Tibial artery (tissue), 4 donors: ENCODE results near the gene CHD3.
A peak's percentile ranks its signal among the peaks of the same experiment; 100 is the strongest.

Experiments used
- DNase-seq, 2 donors: peaks; one replicate each; pipeline ENCODE4 v3.0.0-alpha.2; 2019
- H3K27ac ChIP-seq, 2 donors: fragments of 200-600 bp; sonication (generic) in 1 of 2; 1 replicate in 1 of 2; 2 replicates in 1 of 2; pipeline ENCODE4 v1.5.1; 2018 to 2019; ENCODE audit warnings: mild to moderate bottlenecking in 1 of 2
- H3K27me3 ChIP-seq, 2 donors: fragments of 200-600 bp; sonication (generic) in 1 of 2; one replicate each; pipeline versions ENCODE4 v1.5.1 to v1.6.0; 2016 to 2019
- H3K36me3 ChIP-seq, 3 donors: fragments of 200-600 bp; sonication (generic) in 2 of 3; one replicate each; pipeline ENCODE4 v1.5.1; 2016 to 2019; ENCODE audit warnings: mild to moderate bottlenecking in 2 of 3
- H3K4me1 ChIP-seq, 4 donors: fragments of 200-600 bp; sonication (generic) in 2 of 4; 1 replicate in 3 of 4; 2 replicates in 1 of 4; pipeline ENCODE4 v1.5.1; 2016 to 2019
- H3K4me3 ChIP-seq, 2 donors: fragments of 200-600 bp; sonication (generic) in 1 of 2; 1 replicate in 1 of 2; 2 replicates in 1 of 2; pipeline ENCODE4 v1.5.1; 2018 to 2019; ENCODE audit warnings: mild to moderate bottlenecking in 2 of 2
- H3K9me3 ChIP-seq, 3 donors: fragments of 200-600 bp; sonication (generic) in 1 of 3; one replicate each; pipeline ENCODE4 v1.5.1; 2016 to 2019
- CTCF ChIP-seq, 2 experiments: fragments of 200-600 bp in 1 of 2; fragments of 450-650 bp in 1 of 2; IDR thresholded peaks; one replicate each; pipeline ENCODE4 v1.5.1; 2017 to 2019; ENCODE audit warnings: antibody characterized with exemption in 2 of 2, mild to moderate bottlenecking in 1 of 2, moderate library complexity in 1 of 2
- intact Hi-C: fragments of 100-400 bp; cut with DNase I; formaldehyde crosslinking; loops from one replicate; pipeline ENCODE4 v1.15.0; 2023; ENCODE audit warnings: low total_unique reads

The CHD3 gene

GRCh38 chr17:7888184-7888920 is at the start of gene CHD3:
CHD3 (plus strand) TSS chr17:7888789; CDS start chr17:7889001, 212 bp downstream.
- Histone ChIP-seq H3K9me3 (no peaks in the 10 kb centered on the region), H3K27ac (peak within 1 kb of the TSS; percentile 80 to 82), H3K4me3 (peak within 1 kb of the TSS; percentile 62 to 66), H3K36me3 (peaks cover 0 to 18% (median 14%) of the 10 kb centered on the region in 3 donors), H3K27me3 (peaks cover 0 to 10% of the 10 kb centered on the region in 2 donors), H3K4me1 (peaks cover 15 to 48% (median 43%) of the 10 kb centered on the region in 4 donors)
- intact Hi-C loops: no loop called here
- TF ChIP-seq CTCF (IDR thresholded peaks at IDR 0.05): no peak
- DNase-seq: no peak

GRCh38 chr17:7839190-7839875 is 49.3 kb upstream of the CHD3 start:
- no peak for TF ChIP-seq CTCF (IDR thresholded peaks at IDR 0.05)
- Histone ChIP-seq H3K4me1 (peaks cover 4 to 65% (median 46%) of the 10 kb centered on the region in 4 donors), H3K9me3 (no peaks in the 10 kb centered on the region), H3K4me3 (no peak overlapping the region), H3K27ac (peak overlapping the region in 1 of 2 donors; percentile 89), H3K27me3 (no peaks in the 10 kb centered on the region), H3K36me3 (no peaks in the 10 kb centered on the region)
- DNase-seq: no peak
- intact Hi-C loops: no loop called here

GRCh38 chr17:7839876-7840261 is 48.7 kb upstream of the CHD3 start:
- H3K27me3 ChIP-seq: no peaks in the 10 kb centered on the region
- no peaks in the 10 kb centered on the region for H3K36me3 ChIP-seq
- peak overlapping the region in 1 of 2 donors; percentile 89 for H3K27ac ChIP-seq
- H3K4me3 ChIP-seq: no peak overlapping the region
- peaks cover 4 to 67% (median 46%) of the 10 kb centered on the region in 4 donors for H3K4me1 ChIP-seq
- no peak for DNase-seq
- no peak for TF ChIP-seq CTCF (IDR thresholded peaks at IDR 0.05)
- intact Hi-C loops: loop anchor here (10.0 kb wide), 1 partner anchor 315 kb away; the partner anchor contains the start of gene PER1
- no peaks in the 10 kb centered on the region for H3K9me3 ChIP-seq

GRCh38 chr17:7840441-7840840 is 48.1 kb upstream of the CHD3 start:
- H3K36me3 ChIP-seq: peaks cover 0 to under 1% (median 0%) of the 10 kb centered on the region in 3 donors
- no peak for DNase-seq
- H3K27ac ChIP-seq: peak overlapping the region; percentile 89 to 95
- no peak for TF ChIP-seq CTCF (IDR thresholded peaks at IDR 0.05)
- H3K4me3 ChIP-seq: no peak overlapping the region
- intact Hi-C loops: loop anchor here (10.0 kb wide), 1 partner anchor 314 kb away; the partner anchor contains the start of gene PER1
- H3K27me3 ChIP-seq: no peaks in the 10 kb centered on the region
- no peaks in the 10 kb centered on the region for H3K9me3 ChIP-seq
- H3K4me1 ChIP-seq: peaks cover 4 to 72% (median 51%) of the 10 kb centered on the region in 4 donors

GRCh38 chr17:7840875-7841274 is 47.7 kb upstream of the CHD3 start:
- peak overlapping the region; percentile 89 to 95 for H3K27ac ChIP-seq
- no peaks in the 10 kb centered on the region for H3K9me3 ChIP-seq
- peak overlapping the region in 1 of 2 donors; percentile 64 for H3K4me3 ChIP-seq
- TF ChIP-seq CTCF (IDR thresholded peaks at IDR 0.05): no peak
- H3K4me1 ChIP-seq: peaks cover 4 to 75% (median 55%) of the 10 kb centered on the region in 4 donors
- no peaks in the 10 kb centered on the region for H3K27me3 ChIP-seq
- peak in 1 of 2 donors; percentile 5 for DNase-seq
- H3K36me3 ChIP-seq: peaks cover 3 to 4% (median 4%) of the 10 kb centered on the region in 3 donors
- intact Hi-C loops: loop anchor here (10.0 kb wide), 1 partner anchor 314 kb away; the partner anchor contains the start of gene PER1
